NCI-H2227 treated with DMSO at 0.1 percent for 48 hours (cell line): ENCODE measurements around the gene CLSTN2.

Experiments used
- DNase-seq: peaks from one replicate; lab custom pipeline; 2025; lab: John Stamatoyannopoulos, UW

CLSTN2 gene

DNA sequence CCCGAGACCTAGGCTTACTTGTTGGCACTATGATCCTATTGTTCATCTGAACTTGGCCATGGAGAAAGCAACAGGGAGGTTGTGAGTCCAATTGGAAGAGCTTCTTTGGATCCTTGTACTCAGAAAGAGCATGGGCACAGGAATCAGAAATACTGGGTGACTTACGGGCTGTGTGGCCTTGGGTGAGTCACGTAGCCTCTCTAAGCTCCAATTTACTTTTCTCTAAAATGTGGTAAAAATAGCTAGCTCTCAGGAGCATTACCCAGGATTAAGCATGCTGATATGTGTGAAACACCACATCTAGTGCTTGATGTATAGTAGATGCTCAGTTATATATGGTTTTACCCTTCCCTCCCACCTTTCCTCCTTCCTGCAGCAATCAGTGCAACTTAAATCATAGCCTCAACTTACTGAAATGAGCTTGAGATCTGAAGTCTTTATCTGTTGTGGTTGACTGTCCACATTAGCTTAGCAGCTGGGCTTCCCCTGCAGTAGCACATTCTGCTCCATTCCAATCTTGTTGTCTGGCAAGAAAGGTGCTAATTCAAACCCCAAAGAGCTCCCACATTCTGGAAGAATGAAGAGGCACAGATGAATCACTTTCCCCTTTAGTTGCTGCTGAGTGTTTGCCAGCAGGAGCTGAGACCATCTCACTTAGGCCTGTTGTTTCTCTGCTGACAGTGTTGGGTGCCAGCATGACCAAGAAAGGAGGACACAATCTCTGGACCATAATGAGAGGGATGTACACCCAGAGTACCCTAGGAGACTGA, 443.8 kb downstream of the CLSTN2 start:
- no peak for DNase-seq

DNA sequence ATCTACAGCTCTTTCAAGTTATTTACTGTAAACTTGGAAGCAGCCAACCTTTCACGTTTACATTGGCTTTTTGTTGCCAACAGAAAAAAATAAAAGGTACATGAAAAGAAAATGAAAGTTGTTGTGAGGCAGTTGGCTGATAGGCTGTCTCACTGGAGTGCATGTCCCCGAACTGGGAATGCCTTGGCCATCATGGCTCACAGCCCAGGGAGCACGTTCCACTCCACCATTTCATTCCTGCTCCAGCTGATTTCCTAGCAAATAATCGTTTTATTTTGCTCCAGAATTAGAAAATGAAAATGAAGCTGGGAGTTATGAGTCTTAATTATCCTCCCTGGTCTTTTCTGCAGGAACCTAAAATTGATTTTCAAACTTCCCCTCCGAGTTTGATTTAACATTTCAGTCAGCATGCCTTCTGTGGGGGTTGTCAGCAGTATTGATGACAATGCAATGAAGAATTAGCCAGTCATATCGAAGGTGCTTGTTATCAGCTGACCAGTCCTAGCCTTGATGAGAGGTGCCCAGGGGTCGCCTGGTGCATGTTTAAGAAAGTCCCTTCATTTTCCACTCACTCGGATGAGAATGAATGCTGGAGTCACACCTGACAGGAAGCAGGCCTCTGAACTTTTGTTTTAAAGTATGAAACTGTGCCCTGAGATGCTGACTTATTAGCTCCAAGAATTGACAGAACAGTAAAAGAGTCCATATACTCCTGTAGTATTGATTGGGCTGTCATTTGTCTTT, 449.2 kb downstream of the CLSTN2 start:
- DNase-seq, result no peak

DNA sequence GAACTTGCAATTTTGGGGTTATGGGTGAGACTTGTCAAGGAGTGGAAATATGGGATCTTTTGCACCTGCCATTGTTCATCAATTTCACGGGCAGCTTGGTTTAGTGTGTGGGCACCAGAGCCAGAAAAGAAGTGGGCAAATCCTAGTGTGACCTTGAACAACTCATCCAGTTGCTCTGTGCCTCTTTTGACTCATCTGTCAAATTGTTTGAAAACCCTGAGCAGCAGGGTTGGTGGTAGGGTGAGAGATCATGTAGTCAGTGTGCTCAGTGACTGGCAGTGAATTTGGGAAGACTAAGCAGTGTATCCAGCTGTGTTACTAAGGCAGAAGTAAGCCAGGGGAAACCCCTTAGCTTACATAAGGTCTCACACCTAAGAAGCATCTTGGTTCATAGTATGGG, 449.9 kb downstream of the CLSTN2 start:
- DNase-seq, result no peak

DNA sequence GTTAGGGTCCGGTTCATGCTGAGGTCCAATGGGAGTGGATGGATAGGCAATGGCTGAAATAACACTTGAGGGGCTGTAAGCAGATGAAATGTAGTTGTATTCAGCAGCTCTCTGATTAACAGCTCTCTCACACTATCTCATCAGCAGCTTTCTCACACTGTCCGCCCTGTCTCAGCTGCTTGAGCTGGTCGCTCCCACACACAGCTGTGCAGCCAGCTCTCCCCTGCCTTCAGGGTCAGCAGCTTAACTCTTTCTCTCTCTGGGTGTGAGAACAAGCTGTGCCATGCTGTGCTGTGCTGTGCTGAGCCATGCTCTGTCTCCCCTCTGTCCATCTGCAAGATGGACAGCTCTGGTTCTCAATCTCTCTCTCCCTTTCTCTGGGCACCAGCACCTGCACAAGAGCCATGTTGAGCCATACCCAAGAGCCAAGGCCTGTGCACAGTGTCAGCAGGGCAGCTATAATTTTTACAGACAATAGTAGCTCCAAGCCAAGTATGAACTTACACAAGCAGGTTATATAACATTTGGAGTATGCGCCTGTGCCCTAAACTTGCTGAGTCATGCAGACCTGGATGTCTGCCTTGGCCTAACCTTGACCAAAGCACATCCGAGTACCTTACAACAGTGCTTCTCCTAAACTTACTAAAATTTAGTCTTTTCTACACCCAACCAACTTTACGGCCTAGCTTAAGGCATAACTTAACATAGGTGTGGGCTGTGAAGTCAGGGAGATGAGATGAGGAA, 451.5 kb downstream of the CLSTN2 start:
- no peak for DNase-seq

DNA sequence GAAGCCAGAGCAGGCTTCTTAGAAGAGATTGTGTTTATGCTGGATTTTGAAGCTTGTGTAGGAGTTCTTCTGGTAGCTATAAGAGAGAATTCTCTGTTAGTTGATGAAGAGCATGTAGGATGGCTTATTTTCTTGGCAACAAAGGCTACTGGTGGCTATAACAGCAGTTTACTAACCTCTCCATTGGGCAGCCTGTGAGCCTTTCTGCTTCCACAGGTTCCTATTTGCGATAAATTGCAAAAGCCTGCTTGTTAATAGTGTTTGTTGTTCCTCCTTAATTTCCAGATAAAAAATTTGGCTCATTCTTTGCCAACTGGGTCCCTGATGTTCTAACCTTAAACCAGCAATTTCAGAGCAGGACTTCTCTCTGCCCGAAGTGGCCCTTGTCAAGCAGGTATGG, 452.3 kb downstream of the CLSTN2 start:
- no peak for DNase-seq

DNA sequence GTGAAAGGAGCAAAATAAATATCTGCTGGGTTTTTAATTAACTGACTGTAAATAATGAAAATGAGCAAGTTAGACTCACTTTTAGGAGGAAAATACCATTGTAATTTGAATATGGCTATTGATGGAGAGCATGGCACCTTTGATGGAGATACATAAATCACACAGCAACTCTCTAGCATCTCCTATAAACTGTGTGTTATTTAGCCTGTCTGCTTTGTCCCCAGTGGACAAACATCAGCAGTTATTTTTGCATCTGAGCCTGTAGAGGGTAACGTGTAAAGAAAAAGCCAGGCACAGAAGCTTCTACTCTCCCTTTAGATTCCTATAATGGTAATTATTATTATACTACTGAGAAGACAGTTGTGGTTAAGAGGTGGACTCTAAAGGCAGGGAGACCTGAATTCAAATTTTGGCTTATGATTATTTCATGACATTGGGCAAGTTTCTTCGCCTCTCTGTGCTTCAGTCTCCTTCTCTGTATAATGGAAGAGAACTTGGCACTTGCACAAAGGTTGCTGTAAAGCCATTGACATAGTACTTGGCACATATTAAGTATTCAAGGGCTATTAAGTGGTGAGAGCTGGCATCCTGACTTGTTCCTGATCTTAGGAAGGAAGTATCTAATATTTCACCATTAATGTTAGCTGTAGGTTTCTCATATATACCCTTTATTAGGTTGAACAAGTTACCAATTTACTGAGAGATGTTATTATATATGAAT, 453.4 kb downstream of the CLSTN2 start:
- DNase-seq, result no peak

DNA sequence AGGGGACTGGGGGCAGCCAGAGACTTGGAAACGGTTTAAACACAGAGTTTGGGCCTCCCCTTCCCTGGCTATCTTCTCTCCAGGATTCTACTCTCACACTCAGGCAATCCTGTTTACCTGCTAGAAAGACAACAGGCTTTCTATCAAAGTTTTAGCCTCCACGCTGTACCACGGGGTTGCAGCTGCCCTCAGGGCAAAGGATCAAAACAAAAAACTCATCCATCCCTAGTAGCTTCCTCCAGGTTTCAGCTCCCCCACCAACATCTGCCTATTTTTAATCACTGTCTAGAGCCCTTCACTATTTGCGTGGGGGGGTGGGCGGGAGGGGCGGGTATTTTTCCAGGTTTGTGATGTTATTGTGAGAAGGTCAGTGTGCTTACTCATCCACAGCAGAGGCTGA, 456.1 kb downstream of the CLSTN2 start:
- no peak for DNase-seq

DNA sequence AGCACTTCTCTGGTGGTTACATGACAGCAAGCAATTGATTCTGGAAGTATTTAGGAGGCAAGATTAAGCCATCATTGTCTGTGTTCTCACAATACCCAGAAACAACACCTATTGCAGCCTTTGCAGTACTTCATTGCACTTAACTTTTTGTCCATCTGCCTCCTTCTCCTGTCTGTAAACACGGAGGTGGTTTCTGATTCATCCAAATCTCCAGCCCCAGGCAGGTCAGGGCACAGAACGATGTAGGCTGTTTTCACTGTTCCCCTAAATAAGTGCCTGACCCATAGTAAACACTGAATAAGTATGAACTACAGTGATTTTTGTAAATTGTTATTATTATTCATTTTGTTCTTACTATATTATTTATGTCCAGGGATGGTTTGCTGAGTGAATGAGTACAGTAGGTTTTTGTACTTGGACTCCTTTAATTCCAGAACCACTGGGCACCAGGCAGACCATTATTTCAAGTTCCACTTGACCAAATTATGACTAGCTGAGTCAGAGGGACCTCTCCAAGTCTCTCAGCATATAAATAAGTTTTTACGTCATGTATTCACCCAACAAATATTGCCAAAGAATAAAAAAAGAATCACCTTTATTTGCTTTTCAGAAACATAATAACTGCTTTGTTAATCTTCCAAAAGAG, 459.6 kb downstream of the CLSTN2 start:
- no peak for DNase-seq

DNA sequence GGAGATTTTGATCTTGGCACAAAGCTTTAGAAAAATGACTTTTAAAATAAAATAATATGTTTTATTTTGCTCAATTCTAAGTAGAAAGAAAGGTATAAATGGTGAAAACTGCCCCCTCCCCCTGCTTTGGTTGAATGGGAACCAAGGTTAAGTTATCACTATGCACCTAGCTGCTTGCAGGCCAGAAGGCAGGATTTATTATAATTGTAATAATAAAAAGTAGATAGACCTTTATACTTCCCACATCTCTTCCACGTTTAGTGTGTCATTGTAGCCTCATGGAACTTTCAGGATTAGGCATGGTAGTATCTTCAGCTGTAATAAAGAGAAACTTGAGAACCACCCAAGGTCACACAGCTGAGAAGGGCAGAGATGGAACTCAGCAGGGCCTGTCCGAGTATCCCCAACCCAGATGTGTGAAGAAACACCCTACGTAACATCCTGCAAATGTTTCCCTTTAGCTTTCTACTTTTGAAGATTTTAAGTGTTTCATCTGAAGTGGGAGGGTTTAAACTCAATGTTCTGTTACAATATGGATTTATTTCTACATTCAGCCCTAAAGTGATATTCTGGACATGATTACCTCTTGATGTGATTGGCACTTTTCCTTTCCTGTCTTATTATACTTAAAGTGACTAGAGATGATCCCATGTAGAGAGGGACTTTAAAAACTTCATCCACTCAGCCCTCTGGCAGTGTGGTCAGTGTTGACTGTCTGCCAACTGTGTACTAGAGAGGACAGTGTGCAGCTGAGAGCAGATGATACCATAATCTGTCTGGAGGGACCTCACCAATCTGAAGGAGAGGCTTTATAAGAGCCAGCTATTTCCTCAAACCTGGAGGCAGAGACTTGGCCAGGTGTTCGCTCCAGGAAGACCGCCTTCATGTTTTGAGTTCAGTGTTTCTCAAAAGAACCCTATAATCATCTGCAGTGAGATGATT, 460.4 kb downstream of the CLSTN2 start:
- DNase-seq, result no peak

DNA sequence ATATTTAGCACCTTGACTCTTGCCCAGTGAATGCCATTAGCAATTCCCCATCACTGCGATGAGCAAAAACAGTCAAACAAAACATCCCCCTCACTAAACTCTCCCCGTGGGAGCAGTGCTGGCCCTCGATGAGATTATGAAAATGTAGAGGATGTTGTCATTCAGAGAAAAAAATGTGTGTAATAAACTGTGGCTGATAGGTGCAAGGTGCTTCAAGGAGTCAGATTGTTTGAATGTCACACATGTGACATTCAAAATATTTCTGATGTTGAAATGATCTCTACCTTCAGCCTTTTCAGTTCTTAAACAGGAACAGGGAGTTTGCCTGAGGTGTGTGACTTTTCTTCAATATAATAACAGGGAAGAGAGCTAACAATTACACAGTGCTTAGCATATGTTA, 461.1 kb downstream of the CLSTN2 start:
- DNase-seq, result no peak

DNA sequence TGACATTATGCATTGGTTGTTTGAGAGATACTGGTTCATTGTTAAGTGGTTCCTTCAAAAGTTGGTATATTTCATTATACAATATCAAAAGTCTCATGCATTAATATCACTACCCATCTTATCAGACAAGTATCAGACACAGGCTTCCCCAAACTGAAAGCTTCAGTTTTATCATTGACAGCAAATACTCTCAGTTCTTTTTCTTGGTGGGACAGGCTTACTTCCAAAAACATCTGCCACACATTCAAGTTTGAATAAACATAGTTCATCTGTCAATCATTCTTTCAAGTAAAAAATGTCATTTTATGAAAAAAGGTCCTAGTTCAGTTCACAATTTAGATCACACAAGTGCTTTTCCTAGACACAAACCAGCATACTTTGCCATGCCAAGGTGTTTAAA, 462.9 kb downstream of the CLSTN2 start:
- DNase-seq, result no peak

DNA sequence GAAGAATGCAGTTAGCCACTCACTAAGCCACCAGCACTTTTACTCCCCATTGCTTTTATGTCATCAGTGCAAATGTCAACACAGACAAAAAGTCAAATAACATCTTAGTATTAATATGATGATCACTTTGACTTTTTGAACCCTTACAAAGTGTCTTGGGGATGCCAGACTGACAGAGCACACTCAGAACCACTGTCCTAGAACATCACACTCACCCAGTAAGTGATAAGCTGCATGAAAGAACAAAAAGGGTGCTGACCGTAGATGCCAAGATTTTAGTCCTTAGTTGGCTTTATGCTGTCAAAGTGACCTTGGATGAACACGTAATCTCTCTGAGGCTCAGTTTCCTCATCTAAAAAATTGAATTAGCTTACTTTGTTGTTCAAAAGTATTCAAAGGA, 463.4 kb downstream of the CLSTN2 start:
- no peak for DNase-seq

DNA sequence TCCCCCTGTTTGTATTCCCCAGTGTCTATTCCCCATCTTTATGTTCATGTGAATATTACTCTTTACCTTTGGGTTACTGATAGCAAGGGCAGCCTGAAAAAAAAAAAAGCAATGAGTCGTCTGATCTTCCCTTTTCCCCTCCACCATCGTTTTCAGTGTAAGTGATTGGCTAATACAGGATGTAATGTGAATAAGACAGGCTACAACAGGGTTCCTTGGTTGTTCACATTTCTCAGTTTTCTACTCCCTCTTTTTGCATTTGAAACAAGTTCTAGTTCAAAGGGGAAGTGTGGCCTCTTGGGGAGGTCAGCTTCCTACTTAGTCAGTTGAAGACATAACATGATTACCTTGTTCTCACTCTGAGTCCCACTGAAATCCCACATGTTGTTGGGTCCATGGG, 464.9 kb downstream of the CLSTN2 start:
- no peak for DNase-seq

DNA sequence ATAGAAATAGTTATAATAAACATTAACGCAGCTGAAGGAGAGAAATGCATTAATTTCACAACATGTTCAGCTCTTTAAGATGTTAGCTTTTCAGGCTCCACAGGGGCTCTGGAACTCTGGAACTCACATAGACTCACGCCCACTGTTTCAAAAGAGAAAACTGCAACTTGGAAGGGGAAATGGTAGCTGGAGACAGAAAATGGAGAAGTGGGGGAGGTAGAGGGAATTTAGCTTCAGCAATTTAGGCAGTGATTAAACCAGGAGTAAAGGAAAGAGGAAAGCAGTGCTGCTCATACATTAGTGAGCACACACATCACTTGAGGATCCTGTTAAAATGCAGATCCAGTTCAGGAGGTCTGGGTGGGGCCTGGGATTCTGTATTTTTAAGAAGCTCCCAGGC, 468.1 kb downstream of the CLSTN2 start:
- no peak for DNase-seq

DNA sequence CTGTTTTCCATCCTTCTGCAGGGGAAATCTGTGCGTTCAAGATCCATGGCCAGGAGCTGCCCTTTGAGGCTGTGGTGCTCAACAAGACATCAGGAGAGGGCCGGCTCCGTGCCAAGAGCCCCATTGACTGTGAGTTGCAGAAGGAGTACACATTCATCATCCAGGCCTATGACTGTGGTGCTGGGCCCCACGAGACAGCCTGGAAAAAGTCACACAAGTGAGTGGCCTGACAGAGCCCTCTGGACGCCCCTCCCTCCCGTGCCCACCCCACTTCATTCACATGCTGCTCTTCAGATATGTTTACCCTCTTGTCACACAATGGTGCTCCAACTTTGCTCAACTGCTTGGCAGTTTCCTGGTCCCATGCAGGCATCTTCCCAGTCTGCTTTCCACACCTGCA, 468.6 kb downstream of the CLSTN2 start:
- no peak for DNase-seq

DNA sequence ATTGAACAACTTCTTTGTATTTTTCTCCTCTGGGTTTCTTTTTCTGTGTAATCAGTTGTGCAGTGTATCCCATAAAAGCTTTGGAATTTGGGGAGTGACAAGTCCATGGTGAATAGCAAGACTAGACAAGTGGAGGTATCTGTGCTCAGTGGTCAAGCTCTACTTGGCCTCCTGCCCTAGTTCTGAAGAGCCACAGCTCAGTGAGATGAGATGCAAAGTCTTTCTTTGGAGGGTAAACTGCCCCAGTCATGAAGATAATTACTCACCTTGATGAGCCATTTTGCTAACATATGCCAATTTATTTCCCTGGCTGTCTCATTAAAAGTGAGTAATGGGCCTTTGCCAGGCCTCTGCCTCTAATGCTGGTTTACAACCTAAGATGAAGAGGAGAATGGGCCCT, 471.7 kb downstream of the CLSTN2 start:
- no peak for DNase-seq

DNA sequence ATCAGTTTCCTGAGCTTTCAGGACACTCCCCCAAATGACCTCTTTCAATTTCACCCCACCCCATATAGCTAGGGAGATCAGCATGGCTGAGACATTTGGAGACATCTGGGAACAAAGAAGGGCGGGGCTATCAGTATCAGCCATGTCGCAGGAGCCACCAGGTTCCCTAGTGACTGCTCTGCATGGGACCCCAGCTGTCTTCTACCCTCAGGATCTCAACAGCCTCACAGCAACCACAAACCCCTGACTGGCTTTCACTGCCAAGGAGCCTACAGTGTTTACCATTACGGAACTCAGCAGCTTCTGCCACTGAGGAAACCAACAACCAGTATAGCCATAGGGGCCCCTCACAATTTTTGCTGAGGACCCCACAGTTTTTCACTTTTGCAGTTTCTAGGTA, 473.3 kb downstream of the CLSTN2 start:
- no peak for DNase-seq

DNA sequence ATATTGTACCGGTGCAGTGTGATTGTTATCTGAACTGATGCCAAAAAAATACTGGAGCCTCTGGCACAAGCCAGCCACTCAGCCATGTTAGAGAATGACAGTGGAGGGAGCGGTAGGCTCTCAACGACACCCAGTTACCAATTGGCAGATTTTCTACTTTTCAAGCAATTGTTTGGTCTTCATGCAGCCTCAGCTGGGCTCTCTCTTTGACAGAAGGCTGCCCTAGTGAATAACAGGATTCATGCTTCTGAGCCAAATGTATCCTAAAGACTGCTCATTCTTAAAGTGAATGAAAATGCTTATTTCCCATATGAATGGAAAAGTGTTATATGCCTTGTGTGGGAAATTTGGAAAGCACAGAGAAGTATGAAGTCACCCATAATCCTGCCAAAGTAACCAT, 481.7 kb downstream of the CLSTN2 start:
- no peak for DNase-seq

DNA sequence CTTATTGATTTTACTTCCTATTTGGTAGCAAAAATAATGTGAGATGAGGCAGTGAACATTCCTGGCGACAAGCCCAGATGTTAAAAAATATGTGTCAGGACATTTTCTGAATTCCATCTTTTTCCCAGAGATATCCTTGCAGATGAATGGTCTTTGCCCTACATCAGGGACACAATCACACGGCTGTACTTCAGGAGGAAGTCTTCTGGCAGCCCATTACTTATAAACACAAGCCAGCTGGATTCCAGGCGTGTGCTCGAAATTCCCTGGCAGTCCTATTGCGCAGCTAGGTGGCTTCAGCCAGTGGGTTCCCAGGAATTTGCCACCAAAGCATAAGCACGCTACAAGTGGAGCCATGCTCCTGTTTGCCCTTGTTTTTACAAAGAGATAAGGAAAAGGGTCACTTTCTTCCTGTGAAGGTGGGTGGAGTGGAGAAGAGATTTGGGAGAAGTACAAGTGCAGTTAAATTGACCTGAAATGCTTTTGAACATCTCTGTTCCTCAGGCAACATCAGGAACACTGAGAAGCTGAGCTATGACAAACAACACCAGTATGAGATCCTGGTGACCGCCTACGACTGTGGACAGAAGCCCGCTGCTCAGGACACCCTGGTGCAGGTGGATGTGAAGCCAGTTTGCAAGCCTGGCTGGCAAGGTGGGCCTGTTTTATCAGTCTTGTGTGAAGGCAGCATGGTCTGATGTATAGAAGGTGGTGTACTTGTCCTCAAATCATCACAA, 485.8 kb downstream of the CLSTN2 start:
- no peak for DNase-seq

DNA sequence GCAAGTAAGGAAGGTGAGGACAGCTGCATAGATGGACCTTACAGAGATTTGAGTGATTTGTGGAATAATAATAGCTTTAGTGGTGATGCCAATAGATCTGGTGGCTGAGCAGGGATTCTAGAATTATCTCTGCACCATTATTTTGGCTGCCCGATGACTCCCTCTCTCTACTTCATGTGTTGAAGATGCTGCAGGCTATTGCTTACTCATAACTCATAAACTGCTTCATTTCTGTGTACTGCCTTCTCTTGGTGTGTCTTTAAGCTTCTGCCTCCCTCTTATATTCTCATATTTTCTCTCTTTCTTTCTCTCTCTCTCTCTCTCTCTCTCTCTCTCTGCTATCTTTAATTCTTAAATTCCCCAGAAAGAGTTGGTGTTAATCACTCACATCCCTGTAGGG, 486.9 kb downstream of the CLSTN2 start:
- DNase-seq, result no peak
